DND-41 (cell line): ENCODE measurements around the gene TMTC2.

Source experiments
- EZH2 ChIP-seq: IDR thresholded peaks from 3 replicates; pipeline ENCODE4 v1.6.1; 2012; ENCODE audit warnings: borderline replicate concordance, low read depth, mild to moderate bottlenecking, moderate library complexity, low read length, inconsistent platforms; ENCODE audit not compliant: severe bottlenecking
- TF ChIP-seq, protein P1 (sequence below): IDR thresholded peaks from 2 replicates; pipeline ENCODE4 v1.5.1; 2012; ENCODE audit warnings: borderline replicate concordance, low read length, moderate library complexity, mild to moderate bottlenecking; ENCODE audit not compliant: poor library complexity, severe bottlenecking; ENCODE audit errors: extremely low read depth

DNA sequence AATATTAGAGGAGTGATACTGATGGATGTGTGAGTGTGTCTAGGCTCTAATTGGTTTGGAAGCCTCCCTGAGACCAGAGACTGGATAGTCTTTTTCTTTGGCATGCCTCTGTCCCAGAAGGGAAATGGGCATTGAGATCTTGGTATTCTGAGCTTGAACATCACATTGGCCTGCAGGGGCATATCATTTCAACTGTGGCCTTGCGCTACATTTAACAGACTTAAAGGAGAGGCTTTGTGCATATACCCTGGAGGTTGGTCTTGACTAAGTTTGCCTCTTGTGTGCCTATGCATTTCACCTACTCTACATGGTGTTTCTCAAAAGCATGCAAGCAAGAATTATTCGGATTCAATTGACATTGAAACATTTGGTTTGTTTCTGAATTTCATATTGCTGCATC is 185.4 kb downstream of the TMTC2 start:
- TF ChIP-seq, protein P1, sequence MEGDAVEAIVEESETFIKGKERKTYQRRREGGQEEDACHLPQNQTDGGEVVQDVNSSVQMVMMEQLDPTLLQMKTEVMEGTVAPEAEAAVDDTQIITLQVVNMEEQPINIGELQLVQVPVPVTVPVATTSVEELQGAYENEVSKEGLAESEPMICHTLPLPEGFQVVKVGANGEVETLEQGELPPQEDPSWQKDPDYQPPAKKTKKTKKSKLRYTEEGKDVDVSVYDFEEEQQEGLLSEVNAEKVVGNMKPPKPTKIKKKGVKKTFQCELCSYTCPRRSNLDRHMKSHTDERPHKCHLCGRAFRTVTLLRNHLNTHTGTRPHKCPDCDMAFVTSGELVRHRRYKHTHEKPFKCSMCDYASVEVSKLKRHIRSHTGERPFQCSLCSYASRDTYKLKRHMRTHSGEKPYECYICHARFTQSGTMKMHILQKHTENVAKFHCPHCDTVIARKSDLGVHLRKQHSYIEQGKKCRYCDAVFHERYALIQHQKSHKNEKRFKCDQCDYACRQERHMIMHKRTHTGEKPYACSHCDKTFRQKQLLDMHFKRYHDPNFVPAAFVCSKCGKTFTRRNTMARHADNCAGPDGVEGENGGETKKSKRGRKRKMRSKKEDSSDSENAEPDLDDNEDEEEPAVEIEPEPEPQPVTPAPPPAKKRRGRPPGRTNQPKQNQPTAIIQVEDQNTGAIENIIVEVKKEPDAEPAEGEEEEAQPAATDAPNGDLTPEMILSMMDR = no peak
- no peak for TF ChIP-seq EZH2
